ENCODE measurements around the gene ADGB. TPM values are rescaled to one million over a fixed set of nuclear protein-coding genes. Genes with fewer than 3 reads are reported as not detected.
"Not testable (repeated sequence)": the region's sequence is repeated elsewhere in the genome, so short reads cannot be mapped to it uniquely, and the experiment has no call there.

ADGB gene
- total RNA-seq, 1 donor from 2014 or later, result 0.10 TPM

DNA sequence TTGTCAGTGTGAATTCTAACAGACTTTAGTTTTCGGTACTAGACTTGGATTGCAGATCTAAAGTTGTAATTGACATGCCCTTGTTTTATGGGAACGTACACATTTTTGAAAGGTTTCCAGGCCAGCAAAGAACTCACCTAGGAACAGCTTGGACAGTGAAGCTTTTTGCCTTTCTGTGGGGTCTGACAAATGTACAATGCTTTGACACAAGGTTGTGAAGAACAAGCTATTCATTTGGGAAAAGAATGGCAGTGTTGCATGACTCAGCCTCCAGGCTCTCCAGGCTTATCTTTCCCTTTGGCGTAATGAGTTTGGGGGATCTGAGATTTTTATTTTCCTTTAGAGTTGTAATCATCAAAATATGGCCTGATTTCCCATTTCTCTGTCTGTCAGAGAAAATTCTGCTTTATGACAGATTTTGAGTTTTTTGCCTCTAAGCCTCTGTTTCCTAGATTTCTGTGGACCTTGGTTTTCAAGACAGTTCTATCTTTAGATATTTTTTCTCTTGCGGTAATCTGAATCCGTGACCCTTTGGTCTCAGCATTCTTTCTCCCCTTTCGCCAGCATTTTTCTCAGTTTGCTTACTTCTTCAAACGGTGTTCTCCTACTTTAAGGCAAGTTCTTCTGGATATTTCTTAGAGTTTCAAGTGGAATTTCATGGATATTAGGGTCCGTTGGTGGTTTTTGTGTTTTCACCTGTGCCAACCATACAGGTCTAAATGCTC lies 221.0 kb downstream of the ADGB start:
- no peak for DNase-seq

GRCh38 chr6:146827216-146827928 lies 228.6 kb downstream of the ADGB start:
- no peak for DNase-seq

GRCh38 chr6:146829792-146830565 lies 231.2 kb downstream of the ADGB start:
- DNase-seq, result no peak

- no peak for DNase-seq
Observed at GRCh38 chr6:146833157-146833556, 234.4 kb downstream of the ADGB start.

DNA sequence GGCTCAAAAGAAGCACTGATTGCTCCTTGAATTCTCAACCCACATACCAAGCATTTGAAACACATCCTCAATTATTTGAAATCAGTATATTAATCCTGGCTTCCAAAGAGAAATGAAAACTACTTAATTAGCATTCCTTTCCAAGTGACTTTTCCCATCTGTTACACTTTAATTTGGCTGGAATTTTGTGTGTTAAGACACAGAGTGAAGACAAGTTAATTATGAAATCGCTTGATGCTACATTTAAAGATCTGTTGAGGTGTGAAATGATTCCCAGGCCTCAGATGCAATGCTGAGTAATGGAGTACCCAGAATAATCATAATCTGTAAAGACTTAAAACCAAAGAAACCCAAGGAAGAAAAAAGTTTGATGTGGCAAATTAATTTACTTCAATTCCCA lies 241.4 kb downstream of the ADGB start:
- no peak for DNase-seq

GRCh38 chr6:146840641-146841040 lies 241.9 kb downstream of the ADGB start:
- DNase-seq, result no peak

DNA sequence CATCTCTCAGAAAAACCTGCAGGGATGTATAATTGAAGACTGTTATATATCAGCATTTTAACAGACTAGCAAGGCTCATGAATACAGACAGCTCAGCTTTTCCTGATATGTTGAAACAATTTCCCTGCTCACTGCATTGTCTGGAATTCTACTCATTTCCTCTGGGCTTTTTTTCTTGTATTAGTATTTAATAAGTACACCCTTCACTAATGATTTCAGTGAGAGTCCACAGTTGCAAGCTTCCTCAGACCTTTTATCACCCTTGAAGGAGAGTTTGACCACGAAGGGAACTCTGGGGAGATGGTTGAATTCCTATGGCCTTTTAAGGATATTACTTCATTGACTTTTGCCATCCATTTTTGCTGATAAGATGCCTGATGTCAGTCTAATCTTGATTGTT lies 248.7 kb downstream of the ADGB start:
- no peak for DNase-seq

GRCh38 chr6:146850238-146850896 lies 251.6 kb downstream of the ADGB start:
- no peak for DNase-seq

DNA sequence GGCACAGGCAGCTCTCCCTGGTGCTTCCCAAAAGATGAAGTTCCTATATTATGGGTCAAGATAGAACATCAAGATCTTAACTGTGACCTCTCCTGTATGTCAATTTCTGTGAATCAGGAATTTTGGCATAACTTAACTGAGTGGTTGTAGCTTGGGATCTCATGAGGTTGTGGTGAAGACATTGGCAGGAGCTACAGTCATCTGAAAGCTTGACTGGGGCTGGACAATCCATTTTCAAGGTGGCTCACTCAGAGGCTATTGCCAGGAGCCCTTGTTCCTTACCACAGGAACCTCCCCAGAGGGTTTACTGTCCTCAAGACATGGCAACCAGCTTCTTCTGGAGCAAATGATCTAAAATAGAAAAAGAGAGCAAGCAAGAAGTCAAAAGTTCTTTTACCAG lies 252.2 kb downstream of the ADGB start:
- DNase-seq, result no peak

GRCh38 chr6:146851837-146852236 lies 253.1 kb downstream of the ADGB start:
- DNase-seq, result no peak

DNA sequence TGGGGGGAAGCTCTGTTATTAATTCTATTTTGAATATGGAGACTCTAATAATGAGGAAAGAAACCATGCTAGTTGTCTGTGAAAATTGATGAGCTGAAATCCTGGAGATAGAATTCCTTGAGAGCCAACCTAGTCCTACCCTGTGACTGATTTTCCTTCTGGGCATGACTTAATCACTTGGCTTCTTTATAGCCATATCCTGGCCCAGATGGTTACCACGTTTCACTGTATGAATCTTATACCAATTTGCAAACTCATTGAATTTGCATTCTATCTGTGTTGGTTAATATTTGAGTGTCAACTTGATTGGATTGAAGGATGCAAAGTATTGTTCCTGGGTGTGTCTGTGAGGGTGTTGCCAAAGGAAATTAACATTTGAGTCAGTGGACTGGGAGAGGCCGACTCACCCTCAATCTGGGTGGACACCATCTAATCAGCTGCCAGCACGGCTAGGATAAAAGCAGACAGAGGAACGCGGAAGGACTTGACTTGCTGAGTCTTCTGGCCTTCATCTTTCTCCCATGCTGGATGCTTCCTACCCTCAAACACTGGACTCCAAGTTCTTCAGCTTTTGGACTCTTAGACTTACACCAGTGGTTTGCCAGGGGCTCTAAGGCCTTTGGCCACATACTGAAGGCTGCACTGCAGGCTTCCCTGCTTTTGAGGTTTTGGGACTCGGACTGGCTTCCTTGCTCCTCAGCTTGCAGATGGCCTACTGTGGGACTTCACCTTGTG lies 255.9 kb downstream of the ADGB start:
- not testable (repeated sequence) for DNase-seq

GRCh38 chr6:146855889-146856288 lies 257.1 kb downstream of the ADGB start:
- DNase-seq, result no peak

DNA sequence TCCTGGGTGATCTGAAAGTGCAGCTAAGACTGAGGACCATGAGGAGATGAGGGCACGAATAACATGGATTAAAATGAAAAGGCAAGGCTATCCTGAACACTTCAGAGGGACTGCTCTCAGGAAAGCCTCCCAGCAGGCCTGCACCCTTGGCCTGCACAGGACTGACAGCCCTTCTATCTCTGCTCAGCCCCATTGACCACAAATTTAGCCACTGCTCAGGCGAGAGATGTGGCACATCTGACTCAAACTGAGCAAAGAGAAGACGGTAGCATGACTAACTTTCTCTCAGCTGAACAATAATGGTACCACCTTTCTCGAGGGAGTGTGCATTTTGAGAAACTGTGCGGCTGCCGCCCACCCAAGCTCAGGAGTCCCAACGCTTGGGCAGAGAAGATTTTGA lies 257.5 kb downstream of the ADGB start:
- DNase-seq, result no peak

DNA sequence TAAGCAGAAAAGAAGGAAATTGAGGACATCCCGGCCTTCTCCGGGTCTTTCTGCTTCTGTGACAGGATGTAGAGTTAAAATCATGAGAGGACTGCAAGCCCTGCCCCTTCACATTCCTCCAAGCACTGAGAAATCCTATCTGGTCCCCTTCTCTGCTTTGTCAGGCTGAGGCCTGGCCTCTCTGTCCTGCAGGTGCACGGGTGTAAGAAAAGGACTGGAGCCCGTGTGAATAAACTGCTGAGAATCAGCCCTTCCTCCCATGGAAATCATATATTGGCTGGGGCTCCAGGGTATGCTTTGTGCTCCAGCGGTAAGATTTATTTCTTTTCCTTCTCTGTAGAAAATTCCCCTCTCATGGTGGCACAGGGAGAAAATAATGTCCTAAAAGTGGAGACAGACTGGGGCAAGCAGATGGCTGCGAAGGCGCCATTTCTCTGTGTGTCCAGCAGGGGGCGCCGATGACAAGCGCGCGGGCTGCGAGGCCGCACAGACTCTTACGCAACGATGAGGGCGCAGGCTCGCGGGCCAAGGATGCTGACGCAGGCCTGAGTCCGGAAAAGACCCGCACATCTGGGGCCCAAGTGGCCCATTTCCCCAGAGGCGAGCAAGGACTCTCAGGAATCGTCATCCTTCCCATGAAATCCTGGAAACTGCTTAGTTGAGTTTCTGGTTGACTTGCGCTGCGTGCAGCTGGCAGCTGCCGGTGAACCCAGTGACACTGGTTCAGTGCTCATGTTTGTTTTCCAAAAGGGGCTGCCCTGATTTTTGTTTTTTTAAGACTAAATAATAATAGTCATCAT lies 258.6 kb downstream of the ADGB start:
- DNase-seq, result peak; percentile 86

DNA sequence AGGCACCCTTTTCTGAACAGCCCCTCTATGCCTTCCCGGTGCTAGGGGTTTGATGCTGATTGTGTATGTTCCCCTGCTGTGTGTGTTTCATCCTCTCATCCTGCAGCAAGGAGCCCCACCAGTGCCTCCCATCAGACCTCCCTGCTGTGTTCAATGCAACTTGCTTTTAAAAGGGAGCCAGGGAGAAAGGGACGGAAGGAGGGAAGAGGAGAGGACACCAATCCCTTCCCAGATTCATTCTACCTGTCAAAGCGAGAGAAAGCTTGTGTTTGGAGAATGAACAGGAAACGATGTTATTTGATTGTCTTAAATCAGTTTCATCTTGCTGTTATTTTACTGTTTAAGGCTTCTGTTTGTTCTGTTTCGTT lies 259.2 kb downstream of the ADGB start:
- peak; percentile 18 for DNase-seq

GRCh38 chr6:146859206-146859605 lies 260.4 kb downstream of the ADGB start:
- no peak for DNase-seq

DNA sequence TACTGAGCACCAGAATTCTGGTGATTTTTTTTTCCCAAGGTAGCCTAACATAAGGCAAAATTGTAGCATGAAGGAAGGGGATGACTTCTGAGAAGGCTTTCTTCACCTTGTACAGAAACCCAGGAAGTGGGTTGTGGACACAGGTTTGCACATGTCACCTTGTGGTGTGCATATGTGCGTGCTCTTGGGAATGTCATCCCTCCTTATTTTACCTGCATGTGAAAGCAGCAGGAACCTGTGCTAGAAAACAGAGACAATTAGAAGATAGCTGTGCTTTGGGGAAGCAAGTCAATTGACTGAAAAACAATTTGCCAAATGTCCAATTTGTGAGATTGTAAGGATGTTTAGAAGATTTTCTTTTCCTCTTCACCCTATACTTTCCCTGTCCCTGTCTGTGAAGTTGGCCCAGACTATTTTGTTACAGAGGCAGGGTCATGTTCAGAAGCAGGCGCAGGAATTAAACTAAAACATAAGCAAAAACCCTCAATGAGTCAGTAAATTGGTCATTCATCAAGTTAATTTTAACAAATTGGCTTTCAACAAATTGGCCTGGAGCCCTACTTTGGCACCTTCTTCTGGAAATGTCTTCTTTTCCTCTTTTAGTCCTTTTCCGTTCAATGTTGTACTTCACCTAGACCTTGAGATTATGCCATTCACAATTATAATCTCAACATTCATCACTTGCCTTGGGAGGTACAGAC lies 261.2 kb downstream of the ADGB start:
- peak; percentile 12 for DNase-seq

- DNase-seq, result peak; percentile 8
Observed at GRCh38 chr6:146860583-146860982, 261.8 kb downstream of the ADGB start.

- no peak for DNase-seq
Observed at GRCh38 chr6:146861029-146861563, 262.3 kb downstream of the ADGB start.

DNA sequence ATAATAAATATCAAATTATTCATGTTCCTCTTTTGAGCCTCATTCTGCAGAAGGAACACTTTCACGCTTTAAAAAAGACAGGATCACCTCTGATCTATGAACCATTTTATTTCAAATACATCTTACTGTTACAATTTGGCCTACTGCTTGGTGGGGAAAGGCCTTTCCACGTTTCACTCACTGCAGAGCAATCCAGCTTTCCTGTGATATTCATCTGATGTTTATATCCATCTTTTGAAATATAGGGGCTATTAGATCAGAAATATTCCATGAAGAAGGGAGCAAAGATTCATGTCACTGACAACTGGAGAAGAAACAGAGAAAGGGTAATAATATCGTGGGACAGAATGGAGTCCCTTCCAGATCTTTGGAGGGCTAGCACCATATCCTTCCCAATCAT lies 262.9 kb downstream of the ADGB start:
- DNase-seq, result no peak
